DND-41 (cell line): ENCODE data around the gene SPATS2L.

Experiments used
- EZH2 ChIP-seq: IDR thresholded peaks from 3 replicates; pipeline ENCODE4 v1.6.1; 2012; ENCODE audit warnings: borderline replicate concordance, low read depth, mild to moderate bottlenecking, moderate library complexity, low read length, inconsistent platforms; ENCODE audit not compliant: severe bottlenecking
- TF ChIP-seq, protein P1 (sequence below): IDR thresholded peaks from 2 replicates; pipeline ENCODE4 v1.5.1; 2012; ENCODE audit warnings: borderline replicate concordance, low read length, moderate library complexity, mild to moderate bottlenecking; ENCODE audit not compliant: poor library complexity, severe bottlenecking; ENCODE audit errors: extremely low read depth

- TF ChIP-seq, protein P1, sequence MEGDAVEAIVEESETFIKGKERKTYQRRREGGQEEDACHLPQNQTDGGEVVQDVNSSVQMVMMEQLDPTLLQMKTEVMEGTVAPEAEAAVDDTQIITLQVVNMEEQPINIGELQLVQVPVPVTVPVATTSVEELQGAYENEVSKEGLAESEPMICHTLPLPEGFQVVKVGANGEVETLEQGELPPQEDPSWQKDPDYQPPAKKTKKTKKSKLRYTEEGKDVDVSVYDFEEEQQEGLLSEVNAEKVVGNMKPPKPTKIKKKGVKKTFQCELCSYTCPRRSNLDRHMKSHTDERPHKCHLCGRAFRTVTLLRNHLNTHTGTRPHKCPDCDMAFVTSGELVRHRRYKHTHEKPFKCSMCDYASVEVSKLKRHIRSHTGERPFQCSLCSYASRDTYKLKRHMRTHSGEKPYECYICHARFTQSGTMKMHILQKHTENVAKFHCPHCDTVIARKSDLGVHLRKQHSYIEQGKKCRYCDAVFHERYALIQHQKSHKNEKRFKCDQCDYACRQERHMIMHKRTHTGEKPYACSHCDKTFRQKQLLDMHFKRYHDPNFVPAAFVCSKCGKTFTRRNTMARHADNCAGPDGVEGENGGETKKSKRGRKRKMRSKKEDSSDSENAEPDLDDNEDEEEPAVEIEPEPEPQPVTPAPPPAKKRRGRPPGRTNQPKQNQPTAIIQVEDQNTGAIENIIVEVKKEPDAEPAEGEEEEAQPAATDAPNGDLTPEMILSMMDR: no peak
- no peak for TF ChIP-seq EZH2
Measured at GRCh38 chr2:200451511-200451910, 145.0 kb downstream of the SPATS2L start.
